HG03280 (cell line): ENCODE measurements around the gene NARS2.
A peak's percentile ranks its signal among the peaks of the same experiment; 100 is the strongest.

ENCODE experiments used
- ATAC-seq: cut with Tn5 transposase; IDR thresholded peaks from one replicate; pipeline ENCODE4 v1.9.1; 2021; ENCODE audit warnings: mild to moderate bottlenecking, moderate library complexity; ENCODE audit not compliant: unreplicated experiment

NARS2 gene

GRCh38 chr11:78446210-78446609 is 128.5 kb downstream of the NARS2 start:
- ATAC-seq, result no peak

- no peak for ATAC-seq
Observed at GRCh38 chr11:78444726-78445125, 129.9 kb downstream of the NARS2 start.

- no peak for ATAC-seq
Observed at GRCh38 chr11:78441956-78442355, 132.7 kb downstream of the NARS2 start.

GRCh38 chr11:78438298-78438975 is 136.2 kb downstream of the NARS2 start:
- peak; percentile 97 for ATAC-seq

GRCh38 chr11:78432956-78433355 is 141.7 kb downstream of the NARS2 start:
- ATAC-seq, result no peak

- ATAC-seq, result no peak
Observed at GRCh38 chr11:78432058-78432515, 142.6 kb downstream of the NARS2 start.

GRCh38 chr11:78429660-78430059 is 145.0 kb downstream of the NARS2 start:
- ATAC-seq, result no peak

GRCh38 chr11:78429209-78429608 is 145.5 kb downstream of the NARS2 start:
- ATAC-seq, result no peak

- ATAC-seq, result no peak
Observed at GRCh38 chr11:78428773-78429172, 145.9 kb downstream of the NARS2 start.

GRCh38 chr11:78428266-78428636 is 146.4 kb downstream of the NARS2 start:
- no peak for ATAC-seq

GRCh38 chr11:78427615-78428265 is 146.9 kb downstream of the NARS2 start:
- ATAC-seq, result peak; percentile 32

- no peak for ATAC-seq
Observed at GRCh38 chr11:78426845-78427244, 147.8 kb downstream of the NARS2 start.

- no peak for ATAC-seq
Observed at GRCh38 chr11:78425399-78426070, 149.1 kb downstream of the NARS2 start.

GRCh38 chr11:78424334-78425270 is 150.1 kb downstream of the NARS2 start:
- ATAC-seq, result peak; percentile 46

- no peak for ATAC-seq
Observed at GRCh38 chr11:78423241-78423640, 151.4 kb downstream of the NARS2 start.

- ATAC-seq, result no peak
Observed at GRCh38 chr11:78420796-78421209, 153.9 kb downstream of the NARS2 start.

GRCh38 chr11:78420255-78420764 is 154.4 kb downstream of the NARS2 start:
- ATAC-seq, result no peak

GRCh38 chr11:78419327-78419726 is 155.3 kb downstream of the NARS2 start:
- no peak for ATAC-seq

GRCh38 chr11:78418584-78419211 is 156.0 kb downstream of the NARS2 start:
- ATAC-seq, result no peak

- ATAC-seq, result peak; percentile 54
Observed at GRCh38 chr11:78417888-78418583, 156.6 kb downstream of the NARS2 start.
